ENCODE results near the gene RAPGEF4. TPM values are rescaled to one million over a fixed set of nuclear protein-coding genes. Genes with fewer than 3 reads are reported as not detected.

The RAPGEF4 gene
- total and polyA plus RNA-seq, 2 of the 8 experiments (the other 6 are each of a cell fraction or from before 2014, with no cell fraction given), result 1.2 to 2.6 TPM

DNA sequence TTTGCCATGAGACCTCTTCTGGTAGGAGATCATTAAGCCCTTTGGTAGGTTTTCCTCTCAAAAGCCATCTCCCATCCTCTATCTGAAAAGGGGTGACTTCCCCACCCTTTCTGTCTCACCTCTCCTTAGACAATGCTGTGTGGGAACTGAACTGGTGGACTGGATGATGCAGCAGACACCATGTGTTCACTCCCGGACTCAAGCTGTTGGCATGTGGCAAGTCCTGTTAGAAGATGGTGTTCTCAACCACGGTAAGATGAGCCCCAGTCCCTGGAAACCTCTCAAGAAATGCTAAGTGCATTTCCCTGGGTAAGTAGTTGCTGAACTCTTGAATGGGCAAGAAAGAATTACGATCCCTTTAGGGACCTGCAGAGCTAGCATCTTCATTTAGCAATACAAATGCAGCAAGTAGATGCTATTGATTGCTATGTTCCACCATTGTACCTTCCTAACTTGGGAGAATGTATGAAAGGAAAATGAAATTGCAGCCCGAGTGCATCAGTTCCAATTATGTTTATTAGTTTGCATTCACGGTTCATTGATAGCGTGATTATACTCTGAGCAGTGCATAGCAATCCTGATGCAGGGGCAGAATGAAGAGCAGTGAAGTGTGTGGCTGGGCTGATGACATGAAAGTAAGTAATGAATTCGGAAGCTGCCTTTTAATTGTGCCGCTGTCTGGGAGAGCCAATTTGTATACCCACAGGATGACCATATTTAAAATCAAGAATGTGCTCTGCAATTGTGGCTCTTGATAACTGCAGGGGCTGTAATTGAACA lies 230.0 kb downstream of the RAPGEF4 start:
- no peaks in the 10 kb centered on the region for H3K79me2 ChIP-seq (ENCODE audit: control insufficient read depth in 1 of 2, insufficient read depth in 2 of 2, low read length in 2 of 2)
- H3K14ac ChIP-seq (ENCODE audit: insufficient read length), result no peak overlapping the region
- WGBS, 2 experiments (ENCODE audit: extremely low coverage in 1 of 2, insufficient coverage in 1 of 2, insufficient read length in 1 of 2, insufficient replicate concordance in 2 of 2, low coverage in 1 of 2, low lambda C conversion rate in 2 of 2, missing lambda C conversion rate in 1 of 2), result 92% methylated on average over 8 of the region's 8 CpGs; no CpG with 5 or more reads in 1 of the 2 experiments
- H3K9ac ChIP-seq (replicated peaks in 1 of 4; ENCODE audit: extremely low read depth in 1 of 4, low read depth in 3 of 4, low read length in 3 of 4), result no peak overlapping the region
- ChIA-PET POLR2A (ENCODE audit: partially characterized antibody) (no interaction called here), CTCF (ENCODE audit: partially characterized antibody) (interaction anchor here (1.5 to 2.6 kb wide), 3 partner anchors 8 to 57 kb away, joined by 3 to 10 read pairs (median 9); no protein-coding TSS in a partner anchor)
- H3K27ac ChIP-seq (ENCODE audit: low read depth, low read length), result no peak overlapping the region
- H3K27me3 ChIP-seq (replicated peaks in 1 of 4; ENCODE audit: control insufficient read depth in 3 of 4, extremely low read depth in 1 of 4, insufficient read depth in 3 of 4, low read length in 3 of 4), result no peaks in the 10 kb centered on the region
- no peaks in the 10 kb centered on the region for H3K23me2 ChIP-seq (ENCODE audit: low read depth, low read length)
- H3K4me2 ChIP-seq (ENCODE audit: insufficient read depth in 1 of 2, low read depth in 2 of 2, low read length in 2 of 2), result no peak overlapping the region
- H2BK15ac ChIP-seq (ENCODE audit: low read length), result no peak overlapping the region
- H3K4me3 ChIP-seq (ENCODE audit: extremely low read depth in 1 of 4, insufficient read depth in 2 of 4, low read depth in 3 of 4, low read length in 4 of 4), result no peak overlapping the region
- H3K4ac ChIP-seq (replicated peaks; ENCODE audit: insufficient read length, low read depth, low read length), result no peak overlapping the region
- H3K18ac ChIP-seq (ENCODE audit: extremely low read depth, low read length), result no peak overlapping the region
- H3K9me3 ChIP-seq (ENCODE audit: insufficient read depth in 2 of 2, low read depth in 1 of 2, low read length in 1 of 2), result no peaks in the 10 kb centered on the region
- no peak overlapping the region for H2AK5ac ChIP-seq (ENCODE audit: low read depth, low read length)
- no peaks in the 10 kb centered on the region for H3K36me3 ChIP-seq (ENCODE audit: control insufficient read depth in 2 of 4, insufficient read depth in 4 of 4, low read length in 3 of 4)
- H2AFZ ChIP-seq (ENCODE audit: low read length), result no peak overlapping the region
- no peaks in the 10 kb centered on the region for H4K20me1 ChIP-seq (replicated peaks in 1 of 2; ENCODE audit: control insufficient read depth in 1 of 2, insufficient read depth in 2 of 2, low read length in 2 of 2)
- H2BK12ac ChIP-seq (ENCODE audit: low read depth, low read length), result no peak overlapping the region
- H4K8ac ChIP-seq (ENCODE audit: extremely low read depth, insufficient read depth, low read length), result no peak overlapping the region
- no peak overlapping the region for H4K5ac ChIP-seq (ENCODE audit: insufficient read length, low read depth, low read length)
- FAIRE-seq, result no peak
- H3K56ac ChIP-seq (replicated peaks; ENCODE audit: insufficient read length, low read depth, low read length), result no peak overlapping the region
- H4K91ac ChIP-seq (replicated peaks; ENCODE audit: insufficient read length, low read length), result no peak overlapping the region
- H3K4me1 ChIP-seq (replicated peaks in 1 of 4; ENCODE audit: control insufficient read depth in 3 of 4, insufficient read depth in 4 of 4, low read length in 3 of 4), result peaks cover 0 to 3% (median 0%) of the 10 kb centered on the region in 4 experiments; a peak in 2 of 7 replicates
- no peak overlapping the region for H3K23ac ChIP-seq (ENCODE audit: insufficient read length)
- H2BK120ac ChIP-seq (replicated peaks; ENCODE audit: low read depth, low read length), result no peak overlapping the region
- H2BK20ac ChIP-seq (ENCODE audit: low read length), result no peak overlapping the region; the same call in 1 of the 2 replicates
- DNase-seq (ENCODE audit: low read depth in 1 of 2, low spot score in 2 of 2), result no peak
- no peak overlapping the region for H2BK5ac ChIP-seq (ENCODE audit: low read depth, low read length)
- H3K79me1 ChIP-seq (ENCODE audit: low read depth, low read length), result no peaks in the 10 kb centered on the region; the same call in 1 of the 2 replicates
- no peak for TF ChIP-seq ZNF274 (IDR thresholded peaks at IDR 0.05; ENCODE audit: borderline replicate concordance, extremely low read depth, low read length)
- TF ChIP-seq EP300 (IDR thresholded peaks at IDR 0.05; ENCODE audit: borderline replicate concordance in 1 of 2, low read depth in 2 of 2, low read length in 2 of 2), result no peak
- no peak for TF ChIP-seq POLR2A (IDR thresholded peaks at IDR 0.05; ENCODE audit: control extremely low read depth in 1 of 2, low read depth in 2 of 2, low read length in 2 of 2)
- TF ChIP-seq SP4 (IDR thresholded peaks at IDR 0.05; ENCODE audit: low read length), result no peak
- no peak for TF ChIP-seq MAFK (IDR thresholded peaks at IDR 0.05; ENCODE audit: low read depth, low read length)
- TF ChIP-seq, protein P1, sequence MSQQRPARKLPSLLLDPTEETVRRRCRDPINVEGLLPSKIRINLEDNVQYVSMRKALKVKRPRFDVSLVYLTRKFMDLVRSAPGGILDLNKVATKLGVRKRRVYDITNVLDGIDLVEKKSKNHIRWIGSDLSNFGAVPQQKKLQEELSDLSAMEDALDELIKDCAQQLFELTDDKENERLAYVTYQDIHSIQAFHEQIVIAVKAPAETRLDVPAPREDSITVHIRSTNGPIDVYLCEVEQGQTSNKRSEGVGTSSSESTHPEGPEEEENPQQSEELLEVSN (IDR thresholded peaks at IDR 0.05), result no peak
- no peak for TF ChIP-seq GABPA (IDR thresholded peaks at IDR 0.05; ENCODE audit: borderline replicate concordance, insufficient read depth, low read length)
- no peak for TF ChIP-seq SP2 (IDR thresholded peaks at IDR 0.05; ENCODE audit: low read length)
- no peak for TF ChIP-seq SAP30 (IDR thresholded peaks at IDR 0.05; ENCODE audit: insufficient read depth, insufficient replicate concordance, low read length)

All from H1 (cell line).